Measurements from ENCODE around the gene TRAPPC13.
A peak's percentile ranks its signal among the peaks of the same experiment; 100 is the strongest.
"Not testable (repeated sequence)": the region's sequence is repeated elsewhere in the genome, so short reads cannot be mapped to it uniquely, and the experiment has no call there.

TRAPPC13 gene

GRCh38 chr5:65611524-65611923, 13.3 kb upstream of the TRAPPC13 start:
- no peak overlapping the region for H3K18ac ChIP-seq (ENCODE audit: low read length)
- H3K4me1 ChIP-seq (ENCODE audit: control insufficient read depth in 1 of 2, insufficient read depth in 2 of 2, low read length in 2 of 2), result no peaks in the 10 kb centered on the region
- no peaks in the 10 kb centered on the region for H3K27me3 ChIP-seq (ENCODE audit: insufficient read depth, low read length)
- no peak overlapping the region for H4K8ac ChIP-seq (ENCODE audit: low read depth, low read length)
- H2BK5ac ChIP-seq (ENCODE audit: low read depth, low read length, poor library complexity), result no peak overlapping the region
- H3K14ac ChIP-seq (ENCODE audit: low read length), result no peak overlapping the region
- no peak overlapping the region for H4K91ac ChIP-seq (ENCODE audit: low read depth, low read length)
- no peak overlapping the region for H3K4me2 ChIP-seq (ENCODE audit: low read length)
- no peaks in the 10 kb centered on the region for H3K79me1 ChIP-seq (ENCODE audit: low read length)
- no peak overlapping the region for H2AFZ ChIP-seq (ENCODE audit: insufficient read depth, low read length, poor library complexity)
- H4K12ac ChIP-seq (ENCODE audit: low read depth, low read length), result no peak overlapping the region
- H3K4ac ChIP-seq (ENCODE audit: low read depth, low read length), result no peak overlapping the region
- no peak overlapping the region for H2BK12ac ChIP-seq (ENCODE audit: low read length)
- no peak overlapping the region for H3K27ac ChIP-seq (ENCODE audit: low read depth, low read length)
- no CpG with 5 or more reads among the region's 3 CpGs for WGBS (ENCODE audit: extremely low coverage, insufficient coverage, insufficient read length)
- no peak overlapping the region for H3K9ac ChIP-seq (ENCODE audit: low read length)
- no peaks in the 10 kb centered on the region for H3K9me3 ChIP-seq (ENCODE audit: insufficient read depth, low read depth, low read length)
- peak; percentile 73 to 81 for DNase-seq
- H3K4me3 ChIP-seq (ENCODE audit: low read depth, low read length), result no peak overlapping the region
- H3K36me3 ChIP-seq (ENCODE audit: control insufficient read depth in 1 of 2, insufficient read depth in 2 of 2, low read length in 2 of 2), result peaks cover 8 to 11% of the 10 kb centered on the region in 2 experiments
- H3K79me2 ChIP-seq (ENCODE audit: control insufficient read depth, insufficient read depth, low read length, poor library complexity), result no peaks in the 10 kb centered on the region
- H2BK120ac ChIP-seq (ENCODE audit: insufficient read depth, low read length, poor library complexity), result no peak overlapping the region
- no peak overlapping the region for H2AK5ac ChIP-seq (ENCODE audit: low read length)
- no peak overlapping the region for H3K23ac ChIP-seq (ENCODE audit: low read length)

- Histone ChIP-seq H2AFZ (ENCODE audit: insufficient read depth, low read length, poor library complexity) (no peak overlapping the region), H3K27ac (ENCODE audit: low read depth, low read length) (no peak overlapping the region), H3K9me3 (ENCODE audit: insufficient read depth, low read depth, low read length) (no peaks in the 10 kb centered on the region), H2BK12ac (ENCODE audit: low read length) (no peak overlapping the region), H3K14ac (ENCODE audit: low read length) (no peak overlapping the region), H3K9ac (ENCODE audit: low read length) (no peak overlapping the region), H4K91ac (ENCODE audit: low read depth, low read length) (no peak overlapping the region), H3K79me2 (ENCODE audit: control insufficient read depth, insufficient read depth, low read length, poor library complexity) (no peaks in the 10 kb centered on the region), H3K79me1 (ENCODE audit: low read length) (no peaks in the 10 kb centered on the region), H2AK5ac (ENCODE audit: low read length) (no peak overlapping the region), H3K4ac (ENCODE audit: low read depth, low read length) (no peak overlapping the region), H2BK5ac (ENCODE audit: low read depth, low read length, poor library complexity) (no peak overlapping the region), H3K27me3 (ENCODE audit: insufficient read depth, low read length) (no peaks in the 10 kb centered on the region), H3K18ac (ENCODE audit: low read length) (no peak overlapping the region), H2BK120ac (ENCODE audit: insufficient read depth, low read length, poor library complexity) (no peak overlapping the region), H4K8ac (ENCODE audit: low read depth, low read length) (no peak overlapping the region), H3K23ac (ENCODE audit: low read length) (no peak overlapping the region), H3K4me2 (ENCODE audit: low read length) (no peak overlapping the region), H3K4me3 (ENCODE audit: low read depth, low read length) (no peak overlapping the region), H4K12ac (ENCODE audit: low read depth, low read length) (no peak overlapping the region), H3K4me1 (ENCODE audit: control insufficient read depth in 1 of 2, insufficient read depth in 2 of 2, low read length in 2 of 2) (no peaks in the 10 kb centered on the region), H3K36me3 (ENCODE audit: control insufficient read depth in 1 of 2, insufficient read depth in 2 of 2, low read length in 2 of 2) (peaks cover 8 to 12% of the 10 kb centered on the region in 2 experiments)
- DNase-seq, result no peak
- no CpG with 5 or more reads among the region's 4 CpGs for WGBS (ENCODE audit: extremely low coverage, insufficient coverage, insufficient read length)
Measured at GRCh38 chr5:65612298-65612907, 12.4 kb upstream of the TRAPPC13 start.

- no peak overlapping the region for H3K18ac ChIP-seq (ENCODE audit: low read length)
- peaks cover 0 to 3% of the 10 kb centered on the region in 2 experiments for H3K4me1 ChIP-seq (ENCODE audit: control insufficient read depth in 1 of 2, insufficient read depth in 2 of 2, low read length in 2 of 2)
- no peak overlapping the region for H3K4me3 ChIP-seq (ENCODE audit: low read depth, low read length)
- H4K8ac ChIP-seq (ENCODE audit: low read depth, low read length), result no peak overlapping the region
- no peak overlapping the region for H3K4ac ChIP-seq (ENCODE audit: low read depth, low read length)
- no peak overlapping the region for H2AK5ac ChIP-seq (ENCODE audit: low read length)
- WGBS (ENCODE audit: extremely low coverage, insufficient coverage, insufficient read length), result no CpG with 5 or more reads among the region's 4 CpGs
- peaks cover 1% of the 10 kb centered on the region for H3K79me1 ChIP-seq (ENCODE audit: low read length)
- peaks cover 3% of the 10 kb centered on the region for H3K79me2 ChIP-seq (ENCODE audit: control insufficient read depth, insufficient read depth, low read length, poor library complexity)
- H3K9me3 ChIP-seq (ENCODE audit: insufficient read depth, low read depth, low read length), result no peaks in the 10 kb centered on the region
- no peak overlapping the region for H2BK12ac ChIP-seq (ENCODE audit: low read length)
- H3K36me3 ChIP-seq (ENCODE audit: control insufficient read depth in 1 of 2, insufficient read depth in 2 of 2, low read length in 2 of 2), result peaks cover 3% of the 10 kb centered on the region in 2 experiments
- H4K12ac ChIP-seq (ENCODE audit: low read depth, low read length), result no peak overlapping the region
- no peak overlapping the region for H3K9ac ChIP-seq (ENCODE audit: low read length)
- H3K14ac ChIP-seq (ENCODE audit: low read length), result no peak overlapping the region
- H3K4me2 ChIP-seq (ENCODE audit: low read length), result no peak overlapping the region
- H2BK120ac ChIP-seq (ENCODE audit: insufficient read depth, low read length, poor library complexity), result no peak overlapping the region
- no peak overlapping the region for H2BK5ac ChIP-seq (ENCODE audit: low read depth, low read length, poor library complexity)
- H3K27ac ChIP-seq (ENCODE audit: low read depth, low read length), result no peak overlapping the region
- no peaks in the 10 kb centered on the region for H3K27me3 ChIP-seq (ENCODE audit: insufficient read depth, low read length)
- H4K91ac ChIP-seq (ENCODE audit: low read depth, low read length), result no peak overlapping the region
- H3K23ac ChIP-seq (ENCODE audit: low read length), result no peak overlapping the region
- DNase-seq, result peak in 1 of 2 donors; percentile 51
- no peak overlapping the region for H2AFZ ChIP-seq (ENCODE audit: insufficient read depth, low read length, poor library complexity)
Measured at GRCh38 chr5:65620021-65620420, 4.8 kb upstream of the TRAPPC13 start.

- not testable (repeated sequence) for H3K4me1 ChIP-seq (ENCODE audit: control insufficient read depth in 1 of 2, insufficient read depth in 2 of 2, low read length in 2 of 2); H3K79me2 ChIP-seq (ENCODE audit: control insufficient read depth, insufficient read depth, low read length, poor library complexity); H3K79me1 ChIP-seq (ENCODE audit: low read length); H3K23ac ChIP-seq (ENCODE audit: low read length); H2AFZ ChIP-seq (ENCODE audit: insufficient read depth, low read length, poor library complexity); H2BK5ac ChIP-seq (ENCODE audit: low read depth, low read length, poor library complexity); H3K18ac ChIP-seq (ENCODE audit: low read length); H2BK120ac ChIP-seq (ENCODE audit: insufficient read depth, low read length, poor library complexity); H3K9ac ChIP-seq (ENCODE audit: low read length); H3K27ac ChIP-seq (ENCODE audit: low read depth, low read length); H3K4me2 ChIP-seq (ENCODE audit: low read length); DNase-seq; H4K8ac ChIP-seq (ENCODE audit: low read depth, low read length); H3K27me3 ChIP-seq (ENCODE audit: insufficient read depth, low read length); H3K14ac ChIP-seq (ENCODE audit: low read length); H3K4me3 ChIP-seq (ENCODE audit: low read depth, low read length); H4K91ac ChIP-seq (ENCODE audit: low read depth, low read length); H4K12ac ChIP-seq (ENCODE audit: low read depth, low read length); H2BK12ac ChIP-seq (ENCODE audit: low read length); H2AK5ac ChIP-seq (ENCODE audit: low read length); H3K9me3 ChIP-seq (ENCODE audit: insufficient read depth, low read depth, low read length); H3K36me3 ChIP-seq (ENCODE audit: control insufficient read depth in 1 of 2, insufficient read depth in 2 of 2, low read length in 2 of 2)
- WGBS (ENCODE audit: extremely low coverage, insufficient coverage, insufficient read length), result no CpG with 5 or more reads among the region's 4 CpGs
- H3K4ac ChIP-seq (ENCODE audit: low read depth, low read length), result peak overlapping the region; percentile 39
Measured at GRCh38 chr5:65621961-65622360, 2.9 kb upstream of the TRAPPC13 start.

Data from trophoblast cell (in vitro differentiated cells and primary cell).